OCI-LY1 (cell line): ENCODE data around the gene UIMC1.

ENCODE experiments used
- H2AFZ ChIP-seq: fragments of 200-600 bp; sonication (generic), shearing (Covaris generic); 2 replicates; pipeline ENCODE4 v1.6.0; 2014; ENCODE audit warnings: antibody characterized with exemption, mild to moderate bottlenecking, low read length
- H3F3A ChIP-seq: fragments of 200-600 bp; sonication (generic), shearing (Covaris generic); 2 replicates; pipeline ENCODE4 v1.6.0; 2014; ENCODE audit warnings: mild to moderate bottlenecking, antibody characterized with exemption, low read length, moderate library complexity; ENCODE audit not compliant: insufficient read depth
- H3K27ac ChIP-seq: fragments of 200-600 bp; sonication (generic); 2 replicates; pipeline ENCODE4 v1.5.1; 2014; ENCODE audit warnings: low read length, mixed run types, mild to moderate bottlenecking, low read depth; ENCODE audit not compliant: poor library complexity, severe bottlenecking
- H3K27me3 ChIP-seq: fragments of 200-600 bp; sonication (generic); 2 replicates; pipeline ENCODE4 v1.6.0; 2014; ENCODE audit warnings: antibody characterized with exemption, mild to moderate bottlenecking, low read length, moderate library complexity; ENCODE audit not compliant: insufficient read depth
- H3K36me3 ChIP-seq: fragments of 200-600 bp; sonication (generic); 2 replicates; pipeline ENCODE4 v1.6.1; 2014; ENCODE audit warnings: mild to moderate bottlenecking, antibody characterized with exemption, low read length, moderate library complexity, mixed read lengths; ENCODE audit not compliant: insufficient read depth
- H3K4me1 ChIP-seq: fragments of 200-600 bp; sonication (generic); 2 replicates; pipeline ENCODE4 v1.5.1; 2014; ENCODE audit warnings: mild to moderate bottlenecking, low read length, moderate library complexity; ENCODE audit not compliant: insufficient read depth, severe bottlenecking
- H3K4me2 ChIP-seq: fragments of 200-600 bp; sonication (generic), shearing (Covaris generic); 2 replicates; pipeline ENCODE4 v1.6.1; 2014; ENCODE audit warnings: low read length
- H3K4me3 ChIP-seq: fragments of 200-600 bp; sonication (generic); 2 replicates; pipeline ENCODE4 v1.5.1; 2014; ENCODE audit warnings: low read length, low read depth, mild to moderate bottlenecking, mixed read lengths; ENCODE audit not compliant: poor library complexity, severe bottlenecking
- H3K79me2 ChIP-seq: fragments of 200-600 bp; shearing (Covaris generic); 2 replicates; pipeline ENCODE4 v1.6.1; 2016; ENCODE audit warnings: mixed run types, low read length, mixed read lengths; ENCODE audit not compliant: insufficient read depth
- H3K9ac ChIP-seq: fragments of 200-600 bp; sonication (generic), shearing (Covaris generic); 2 replicates; pipeline ENCODE4 v1.6.1; 2014; ENCODE audit warnings: mild to moderate bottlenecking, low read length, mixed read lengths
- H3K9me2 ChIP-seq: fragments of 200-600 bp; sonication (generic), shearing (Covaris generic); 2 replicates; pipeline ENCODE4 v1.6.1; 2014; ENCODE audit warnings: low read depth, mild to moderate bottlenecking, low read length, mixed read lengths
- H3K9me3 ChIP-seq: fragments of 200-600 bp; shearing (Covaris generic); 2 replicates; pipeline ENCODE4 v1.6.1; 2014; ENCODE audit warnings: low read length, mixed read lengths
- H4K20me1 ChIP-seq: fragments of 200-600 bp; sonication (generic), shearing (Covaris generic); 2 replicates; pipeline ENCODE4 v1.6.0; 2016; ENCODE audit warnings: mild to moderate bottlenecking, low read length; ENCODE audit not compliant: insufficient read depth
- CTCF ChIP-seq: fragments of 200-600 bp; sonication (generic), shearing (Covaris generic); IDR thresholded peaks from 2 replicates; pipeline ENCODE4 v1.5.1; 2017; ENCODE audit warnings: mild to moderate bottlenecking, antibody characterized with exemption, low read length, moderate library complexity, mixed read lengths
- EZH2 ChIP-seq: fragments of 200-600 bp; sonication (generic), shearing (Covaris generic); IDR thresholded peaks from 2 replicates; pipeline ENCODE4 v1.8.0; 2017; ENCODE audit warnings: borderline replicate concordance, mixed run types, mild to moderate bottlenecking, antibody characterized with exemption, low read length, moderate library complexity, mixed read lengths

UIMC1 gene

GRCh38 chr5:176868126-176868525 lies 138.5 kb downstream of the UIMC1 start:
- Histone ChIP-seq H3K36me3 (no peaks in the 10 kb centered on the region), H3K27ac (no peak overlapping the region), H3K79me2 (no peaks in the 10 kb centered on the region), H3K4me1 (no peaks in the 10 kb centered on the region), H3K9ac (no peak overlapping the region), H3K4me2 (no peak overlapping the region), H3K9me3 (no peaks in the 10 kb centered on the region), H3K9me2 (no peaks in the 10 kb centered on the region), H3K4me3 (no peak overlapping the region), H4K20me1 (no peaks in the 10 kb centered on the region), H2AFZ (no peak overlapping the region), H3K27me3 (0 out of 2 replicates have a peak, but pooled peaks cover 4% of the 10 kb centered on the region), H3F3A (no peaks in the 10 kb centered on the region)
- TF ChIP-seq EZH2 = no peak
- TF ChIP-seq CTCF = no peak

- Histone ChIP-seq H3K27me3 (0 out of 2 replicates have a peak, but pooled peaks cover 4% of the 10 kb centered on the region), H3K9me3 (no peaks in the 10 kb centered on the region), H3K4me2 (no peak overlapping the region), H3K36me3 (no peaks in the 10 kb centered on the region), H3K9me2 (no peaks in the 10 kb centered on the region), H3K4me3 (no peak overlapping the region), H3K9ac (no peak overlapping the region), H3K4me1 (no peaks in the 10 kb centered on the region), H3F3A (no peaks in the 10 kb centered on the region), H2AFZ (no peak overlapping the region), H3K27ac (no peak overlapping the region), H4K20me1 (no peaks in the 10 kb centered on the region), H3K79me2 (no peaks in the 10 kb centered on the region)
- no peak for TF ChIP-seq EZH2
- TF ChIP-seq CTCF = no peak
Measured at GRCh38 chr5:176866707-176867310, 139.8 kb downstream of the UIMC1 start.

- 0 out of 2 replicates have a peak, but pooled peaks cover 4% of the 10 kb centered on the region for H3K27me3 ChIP-seq
- H3K36me3 ChIP-seq = no peaks in the 10 kb centered on the region
- no peak for TF ChIP-seq CTCF
- TF ChIP-seq EZH2 = no peak
- H2AFZ ChIP-seq = no peak overlapping the region
- H3F3A ChIP-seq = no peaks in the 10 kb centered on the region
- H3K4me3 ChIP-seq = no peak overlapping the region
- H3K4me2 ChIP-seq = no peak overlapping the region
- no peak overlapping the region for H3K27ac ChIP-seq
- H3K9me2 ChIP-seq = no peaks in the 10 kb centered on the region
- H3K9me3 ChIP-seq = no peaks in the 10 kb centered on the region
- H3K4me1 ChIP-seq = no peaks in the 10 kb centered on the region
- H3K9ac ChIP-seq = no peak overlapping the region
- H3K79me2 ChIP-seq = no peaks in the 10 kb centered on the region
- no peaks in the 10 kb centered on the region for H4K20me1 ChIP-seq
Measured at GRCh38 chr5:176865964-176866363, 140.6 kb downstream of the UIMC1 start.
